ENCODE measurements around the gene UGT2B7.

DNA sequence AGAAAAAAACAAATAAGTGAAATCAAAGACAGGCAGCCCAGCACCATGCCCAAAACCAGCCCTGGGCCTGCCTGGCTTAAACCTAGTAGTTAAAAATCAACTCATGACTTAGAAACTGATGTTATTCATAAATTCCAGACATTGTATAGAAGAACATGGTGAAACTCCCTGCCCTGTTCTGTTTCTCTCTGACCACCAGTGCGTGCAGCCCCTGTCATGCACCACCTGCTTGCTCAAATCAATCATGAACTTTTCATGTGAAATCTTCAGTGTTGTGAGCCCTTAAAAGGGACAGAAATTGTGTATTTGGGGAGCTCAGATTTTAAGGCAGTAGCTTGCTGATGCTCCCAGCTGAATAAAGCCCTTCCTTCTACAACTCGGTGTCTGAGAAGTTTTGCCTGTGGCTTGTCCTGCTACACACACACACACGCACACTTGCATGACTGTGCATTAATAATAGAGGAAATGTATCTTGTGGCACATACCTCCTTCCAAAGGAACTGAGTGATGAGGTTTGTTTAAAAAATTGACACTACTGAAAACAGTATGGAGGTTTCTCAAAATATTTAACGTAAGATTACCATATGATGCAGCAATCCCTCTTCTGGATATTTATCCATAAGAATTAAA, 39.2 kb upstream of the UGT2B7 start:
- TF ChIP-seq, protein P1, sequence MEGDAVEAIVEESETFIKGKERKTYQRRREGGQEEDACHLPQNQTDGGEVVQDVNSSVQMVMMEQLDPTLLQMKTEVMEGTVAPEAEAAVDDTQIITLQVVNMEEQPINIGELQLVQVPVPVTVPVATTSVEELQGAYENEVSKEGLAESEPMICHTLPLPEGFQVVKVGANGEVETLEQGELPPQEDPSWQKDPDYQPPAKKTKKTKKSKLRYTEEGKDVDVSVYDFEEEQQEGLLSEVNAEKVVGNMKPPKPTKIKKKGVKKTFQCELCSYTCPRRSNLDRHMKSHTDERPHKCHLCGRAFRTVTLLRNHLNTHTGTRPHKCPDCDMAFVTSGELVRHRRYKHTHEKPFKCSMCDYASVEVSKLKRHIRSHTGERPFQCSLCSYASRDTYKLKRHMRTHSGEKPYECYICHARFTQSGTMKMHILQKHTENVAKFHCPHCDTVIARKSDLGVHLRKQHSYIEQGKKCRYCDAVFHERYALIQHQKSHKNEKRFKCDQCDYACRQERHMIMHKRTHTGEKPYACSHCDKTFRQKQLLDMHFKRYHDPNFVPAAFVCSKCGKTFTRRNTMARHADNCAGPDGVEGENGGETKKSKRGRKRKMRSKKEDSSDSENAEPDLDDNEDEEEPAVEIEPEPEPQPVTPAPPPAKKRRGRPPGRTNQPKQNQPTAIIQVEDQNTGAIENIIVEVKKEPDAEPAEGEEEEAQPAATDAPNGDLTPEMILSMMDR (IDR thresholded peaks at IDR 0.05), result no peak
- TF ChIP-seq EZH2 (IDR thresholded peaks at IDR 0.05; ENCODE audit: borderline replicate concordance, insufficient read depth, low read depth, low read length, poor library complexity, severe bottlenecking), result no peak
